Activated gamma-delta T cell treated with Interleukin-2 at 50 U/mL for 16 hours (primary cell): ENCODE measurements around the gene SPCS3.

Experiments used
- DNase-seq: peaks from one replicate; pipeline ENCODE4 v3.0.0-alpha.2; 2020

Gene SPCS3

GRCh38 chr4:176350671-176351070, 30.9 kb downstream of the SPCS3 start:
- no peak for DNase-seq

GRCh38 chr4:176354884-176355283, 35.1 kb downstream of the SPCS3 start:
- no peak for DNase-seq

GRCh38 chr4:176357359-176358082, 37.8 kb downstream of the SPCS3 start:
- no peak for DNase-seq

GRCh38 chr4:176358083-176358469, 38.3 kb downstream of the SPCS3 start:
- no peak for DNase-seq

- no peak for DNase-seq
Observed at GRCh38 chr4:176359590-176359989, 39.8 kb downstream of the SPCS3 start.

- no peak for DNase-seq
Observed at GRCh38 chr4:176360446-176360845, 40.7 kb downstream of the SPCS3 start.

GRCh38 chr4:176363072-176363471, 43.3 kb downstream of the SPCS3 start:
- DNase-seq, result no peak

GRCh38 chr4:176367771-176368465, 48.2 kb downstream of the SPCS3 start:
- no peak for DNase-seq

GRCh38 chr4:176376032-176376614, 56.4 kb downstream of the SPCS3 start:
- DNase-seq, result no peak

GRCh38 chr4:176377780-176378179, 58.0 kb downstream of the SPCS3 start:
- no peak for DNase-seq

GRCh38 chr4:176380352-176381157, 60.8 kb downstream of the SPCS3 start:
- DNase-seq, result no peak
